ENCODE data around the gene MET. TPM values are rescaled to one million over a fixed set of nuclear protein-coding genes. Genes with fewer than 3 reads are reported as not detected.

The MET gene
- total and polyA plus RNA-seq, 2 of the 8 experiments (the other 6 are each of a cell fraction or from before 2014, with no cell fraction given): 3.5 to 12.9 TPM

DNA sequence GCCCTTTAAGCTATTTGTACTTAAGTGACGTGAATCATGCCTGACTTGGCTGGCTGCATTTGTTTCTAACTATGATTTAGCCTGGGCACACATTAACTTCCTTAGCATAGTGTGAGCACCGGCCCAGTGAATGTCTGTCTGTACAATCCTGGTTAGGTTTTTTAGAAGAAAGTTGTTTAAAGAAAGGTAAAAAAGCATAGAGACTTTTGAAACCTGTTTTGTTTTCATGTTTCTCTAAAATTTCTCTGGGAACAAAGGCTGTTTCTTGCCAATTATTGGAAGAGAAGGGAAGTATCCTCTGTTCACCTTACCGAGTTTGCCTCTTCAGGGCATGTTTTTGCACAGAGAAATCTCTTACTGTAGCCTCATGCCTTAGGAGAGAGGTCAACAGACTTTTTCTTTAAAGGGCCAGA, 42.9 kb upstream of the MET start:
- H3K27ac ChIP-seq (ENCODE audit: low read depth, low read length): no peak overlapping the region
- H2AK5ac ChIP-seq (ENCODE audit: low read depth, low read length): no peak overlapping the region
- H3K18ac ChIP-seq (ENCODE audit: extremely low read depth, low read length): no peak overlapping the region
- 92% methylated on average over 3 of the region's 3 CpGs; no CpG with 5 or more reads in 1 of the 2 experiments for whole genome bisulfite sequencing, 2 experiments (ENCODE audit: extremely low coverage in 1 of 2, insufficient coverage in 1 of 2, insufficient read length in 1 of 2, insufficient replicate concordance in 2 of 2, low coverage in 1 of 2, low lambda C conversion rate in 2 of 2, missing lambda C conversion rate in 1 of 2)
- ChIA-PET CTCF (ENCODE audit: partially characterized antibody) (interaction anchor here (1.3 kb wide), 1 partner anchor 9 kb away, joined by 3 read pairs; no protein-coding TSS in a partner anchor), POLR2A (ENCODE audit: partially characterized antibody) (no interaction called here)
- H4K91ac ChIP-seq (replicated peaks; ENCODE audit: insufficient read length, low read length): no peak overlapping the region
- H2BK120ac ChIP-seq (replicated peaks; ENCODE audit: low read depth, low read length): no peak overlapping the region
- no peaks in the 10 kb centered on the region; the same call in 1 of the 2 replicates for H3K23me2 ChIP-seq (ENCODE audit: low read depth, low read length)
- no peaks in the 10 kb centered on the region for H3K9me3 ChIP-seq (ENCODE audit: insufficient read depth in 2 of 2, low read depth in 1 of 2, low read length in 1 of 2)
- no peak overlapping the region for H3K4me2 ChIP-seq (ENCODE audit: insufficient read depth in 1 of 2, low read depth in 2 of 2, low read length in 2 of 2)
- H3K79me2 ChIP-seq (ENCODE audit: control insufficient read depth in 1 of 2, insufficient read depth in 2 of 2, low read length in 2 of 2): no peaks in the 10 kb centered on the region
- no peak overlapping the region for H3K4me3 ChIP-seq (ENCODE audit: extremely low read depth in 1 of 4, insufficient read depth in 2 of 4, low read depth in 3 of 4, low read length in 4 of 4)
- H3K36me3 ChIP-seq (ENCODE audit: control insufficient read depth in 2 of 4, insufficient read depth in 4 of 4, low read length in 3 of 4): no peaks in the 10 kb centered on the region
- H3K27me3 ChIP-seq (replicated peaks in 1 of 4; ENCODE audit: control insufficient read depth in 3 of 4, extremely low read depth in 1 of 4, insufficient read depth in 3 of 4, low read length in 3 of 4): no peaks in the 10 kb centered on the region
- no peak overlapping the region for H4K5ac ChIP-seq (ENCODE audit: insufficient read length, low read depth, low read length)
- no peak overlapping the region for H3K4ac ChIP-seq (replicated peaks; ENCODE audit: insufficient read length, low read depth, low read length)
- H3K79me1 ChIP-seq (ENCODE audit: low read depth, low read length): no peaks in the 10 kb centered on the region
- H2BK5ac ChIP-seq (ENCODE audit: low read depth, low read length): no peak overlapping the region
- DNase-seq (ENCODE audit: low read depth in 1 of 2, low spot score in 2 of 2) (no peak), FAIRE-seq (no peak)
- H2BK12ac ChIP-seq (ENCODE audit: low read depth, low read length): no peak overlapping the region
- no peaks in the 10 kb centered on the region for H3K4me1 ChIP-seq (replicated peaks in 1 of 4; ENCODE audit: control insufficient read depth in 3 of 4, insufficient read depth in 4 of 4, low read length in 3 of 4)
- H3K9ac ChIP-seq (replicated peaks in 1 of 4; ENCODE audit: extremely low read depth in 1 of 4, low read depth in 3 of 4, low read length in 3 of 4): no peak overlapping the region
- no peak overlapping the region for H3K56ac ChIP-seq (replicated peaks; ENCODE audit: insufficient read length, low read depth, low read length)
- H3K23ac ChIP-seq (ENCODE audit: insufficient read length): no peak overlapping the region
- no peak overlapping the region for H3K14ac ChIP-seq (ENCODE audit: insufficient read length)
- no peak overlapping the region for H2AFZ ChIP-seq (ENCODE audit: low read length)
- H4K8ac ChIP-seq (ENCODE audit: extremely low read depth, insufficient read depth, low read length): no peak overlapping the region
- H2BK20ac ChIP-seq (ENCODE audit: low read length): no peak overlapping the region
- H4K20me1 ChIP-seq (replicated peaks in 1 of 2; ENCODE audit: control insufficient read depth in 1 of 2, insufficient read depth in 2 of 2, low read length in 2 of 2): no peaks in the 10 kb centered on the region
- no peak overlapping the region for H2BK15ac ChIP-seq (ENCODE audit: low read length)
- TF ChIP-seq, protein P1, sequence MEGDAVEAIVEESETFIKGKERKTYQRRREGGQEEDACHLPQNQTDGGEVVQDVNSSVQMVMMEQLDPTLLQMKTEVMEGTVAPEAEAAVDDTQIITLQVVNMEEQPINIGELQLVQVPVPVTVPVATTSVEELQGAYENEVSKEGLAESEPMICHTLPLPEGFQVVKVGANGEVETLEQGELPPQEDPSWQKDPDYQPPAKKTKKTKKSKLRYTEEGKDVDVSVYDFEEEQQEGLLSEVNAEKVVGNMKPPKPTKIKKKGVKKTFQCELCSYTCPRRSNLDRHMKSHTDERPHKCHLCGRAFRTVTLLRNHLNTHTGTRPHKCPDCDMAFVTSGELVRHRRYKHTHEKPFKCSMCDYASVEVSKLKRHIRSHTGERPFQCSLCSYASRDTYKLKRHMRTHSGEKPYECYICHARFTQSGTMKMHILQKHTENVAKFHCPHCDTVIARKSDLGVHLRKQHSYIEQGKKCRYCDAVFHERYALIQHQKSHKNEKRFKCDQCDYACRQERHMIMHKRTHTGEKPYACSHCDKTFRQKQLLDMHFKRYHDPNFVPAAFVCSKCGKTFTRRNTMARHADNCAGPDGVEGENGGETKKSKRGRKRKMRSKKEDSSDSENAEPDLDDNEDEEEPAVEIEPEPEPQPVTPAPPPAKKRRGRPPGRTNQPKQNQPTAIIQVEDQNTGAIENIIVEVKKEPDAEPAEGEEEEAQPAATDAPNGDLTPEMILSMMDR (IDR thresholded peaks at IDR 0.05; ENCODE audit: control extremely low read depth in 1 of 3, insufficient read depth in 1 of 3, low read depth in 1 of 3, low read length in 3 of 3): no peak
- TF ChIP-seq KDM1A (IDR thresholded peaks at IDR 0.05; ENCODE audit: borderline replicate concordance, low read length) (no peak), POLR2A (IDR thresholded peaks at IDR 0.05; ENCODE audit: control extremely low read depth in 1 of 2, low read depth in 2 of 2, low read length in 2 of 2) (no peak), RAD21 (IDR thresholded peaks at IDR 0.05 in 1 of 2, conservative IDR thresholded peaks at IDR 0.05 in 1 of 2; ENCODE audit: low read depth in 2 of 2, low read length in 2 of 2) (no peak), POLR2AphosphoS5 (IDR thresholded peaks at IDR 0.05; ENCODE audit: low read depth, low read length) (no peak), TAF1 (IDR thresholded peaks at IDR 0.05; ENCODE audit: low read depth, low read length) (no peak), GTF2F1 (IDR thresholded peaks at IDR 0.05; ENCODE audit: borderline replicate concordance, low read depth, low read length) (no peak), CTBP2 (IDR thresholded peaks at IDR 0.05; ENCODE audit: borderline replicate concordance, insufficient read depth, insufficient read length, low read length) (no peak), SIN3A (conservative IDR thresholded peaks at IDR 0.05 in 1 of 2, IDR thresholded peaks at IDR 0.05 in 1 of 2; ENCODE audit: low read depth in 1 of 2, low read length in 2 of 2) (no peak), EP300 (IDR thresholded peaks at IDR 0.05; ENCODE audit: borderline replicate concordance in 1 of 2, low read depth in 2 of 2, low read length in 2 of 2) (no peak), FOSL1 (IDR thresholded peaks at IDR 0.05; ENCODE audit: insufficient read depth, low read depth, low read length) (no peak)
